Erythroblast (primary cell): ENCODE data around the gene RPLP1.
A peak's percentile ranks its signal among the peaks of the same experiment; 100 is the strongest.

ENCODE experiments used
- GATA1 ChIP-seq: IDR thresholded peaks from 2 replicates; pipeline ENCODE4 v1.6.1; 2011; ENCODE audit warnings: low read depth, mild to moderate bottlenecking, control low read depth, low read length, moderate library complexity
- POLR2A ChIP-seq: IDR thresholded peaks from 2 replicates; pipeline ENCODE4 v1.6.1; 2011; ENCODE audit warnings: mild to moderate bottlenecking, low read length

DNA sequence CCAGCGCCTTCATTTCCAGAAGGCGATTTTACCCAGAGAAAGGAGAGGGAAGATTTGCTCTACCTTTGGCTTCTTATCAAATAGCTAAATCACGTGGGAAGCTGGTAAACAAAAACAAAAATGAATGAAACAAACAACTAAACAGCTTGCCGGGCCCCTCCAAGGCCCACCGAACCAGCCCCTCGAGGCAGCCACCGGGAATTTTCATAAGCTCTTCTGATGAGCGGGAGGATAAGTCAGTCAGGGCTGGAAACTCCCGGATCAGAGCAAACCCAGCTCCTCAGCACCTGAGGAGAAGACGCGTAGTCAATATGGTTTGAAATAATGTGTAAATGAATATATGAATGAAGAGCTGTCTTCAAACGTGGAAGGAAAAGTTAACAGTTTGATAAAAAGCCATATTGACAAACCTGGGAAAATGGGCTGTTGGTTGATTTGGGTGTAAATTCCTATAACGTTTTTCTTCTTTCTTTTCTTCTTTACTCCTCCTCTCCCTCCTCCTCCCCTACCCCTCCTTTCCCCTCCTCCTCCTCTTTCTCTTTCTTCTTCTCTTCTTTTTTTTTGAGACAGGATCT is 10.7 kb downstream of the RPLP1 start:
- TF ChIP-seq POLR2A (peak; percentile 51), GATA1 (no peak)
